WTC11 (cell line): ENCODE data around the gene ABCG1.

Source experiments
- CREB1 ChIP-seq: sonication (generic); formaldehyde crosslinking; IDR thresholded peaks from 2 replicates; pipeline ENCODE4 v1.8.0; 2023; ENCODE audit warnings: mild to moderate bottlenecking, missing genetic modification reagents
- CTCF ChIP-seq: fragments of 200-600 bp; IDR thresholded peaks from 2 replicates; pipeline ENCODE4 v1.8.0; 2022; ENCODE audit warnings: antibody characterized with exemption
- FOXP1 ChIP-seq: sonication (generic); formaldehyde crosslinking; IDR thresholded peaks from 2 replicates; pipeline ENCODE4 v1.8.0; 2022; ENCODE audit warnings: missing genetic modification reagents, mild to moderate bottlenecking, moderate library complexity, borderline replicate concordance
- HMGXB4 ChIP-seq: sonication (generic); formaldehyde crosslinking; IDR thresholded peaks from 2 replicates; pipeline ENCODE4 v1.8.1; 2023; ENCODE audit warnings: mild to moderate bottlenecking, moderate library complexity, missing genetic modification reagents
- NFYB ChIP-seq: sonication (generic); formaldehyde crosslinking; conservative IDR thresholded peaks from 2 replicates; pipeline ENCODE4 v1.8.0; 2022; ENCODE audit warnings: low read depth, missing genetic modification reagents
- NR3C1 ChIP-seq: sonication (generic); formaldehyde crosslinking; conservative IDR thresholded peaks from 2 replicates; pipeline ENCODE4 v1.8.1; 2023; ENCODE audit warnings: low read depth, mild to moderate bottlenecking, missing genetic modification reagents
- PRRX2 ChIP-seq: fragments of 250-450 bp; sonication (Bioruptor Pico); IDR thresholded peaks from 2 replicates; pipeline ENCODE4 v1.8.0; 2021; ENCODE audit warnings: mild to moderate bottlenecking
- SP1 ChIP-seq: sonication (generic); formaldehyde crosslinking; conservative IDR thresholded peaks from 2 replicates; pipeline ENCODE4 v1.8.1; 2022; ENCODE audit warnings: missing genetic modification reagents
- STAT6 ChIP-seq: sonication (generic); formaldehyde crosslinking; conservative IDR thresholded peaks from 2 replicates; pipeline ENCODE4 v1.8.1; 2023; ENCODE audit warnings: mild to moderate bottlenecking, low read depth, missing genetic modification reagents, moderate library complexity
- TEAD4 ChIP-seq: sonication (generic); formaldehyde crosslinking; IDR thresholded peaks from 2 replicates; pipeline ENCODE4 v1.8.0; 2022; ENCODE audit warnings: mild to moderate bottlenecking, missing genetic modification reagents
- USF2 ChIP-seq: sonication (generic); formaldehyde crosslinking; IDR thresholded peaks from 2 replicates; pipeline ENCODE4 v1.8.1; 2023; ENCODE audit warnings: mild to moderate bottlenecking, missing genetic modification reagents, moderate library complexity

GRCh38 chr21:42295845-42296244 lies 76.9 kb downstream of the ABCG1 start:
- TF ChIP-seq NR3C1 (CRISPR knock-in tag), result no peak
- no peak for TF ChIP-seq CTCF
- no peak for TF ChIP-seq STAT6
- no peak for TF ChIP-seq CREB1 (CRISPR knock-in tag)
- no peak for TF ChIP-seq USF2
- no peak for TF ChIP-seq TEAD4 (CRISPR knock-in tag)
- TF ChIP-seq NFYB, result no peak
- no peak for TF ChIP-seq PRRX2 (CRISPR knock-in tag)
- no peak for TF ChIP-seq HMGXB4 (CRISPR knock-in tag)
- no peak for TF ChIP-seq SP1 (CRISPR knock-in tag)
- no peak for TF ChIP-seq FOXP1 (CRISPR knock-in tag)
